Astrocyte of the spinal cord (primary cell): ENCODE measurements around the gene FAP.

Experiments
- DNase-seq: peaks from one replicate; pipeline ENCODE4 v3.0.0; 2011; ENCODE audit warnings: low read depth, low spot score
- H3K4me3 ChIP-seq: 2 replicates; pipeline ENCODE4 v1.5.1; 2011; ENCODE audit warnings: low read depth, mild to moderate bottlenecking, low read length, moderate library complexity
- in situ Hi-C: cut with HindIII; loops from 2 replicates; pipeline ENCODE4 v1.10.0; 2017; ENCODE audit warnings: low sequenced_read_pairs
- TF ChIP-seq, protein P1 (sequence below): IDR thresholded peaks from 2 replicates; pipeline ENCODE4 v1.5.1; 2012; ENCODE audit warnings: low read depth, mild to moderate bottlenecking, low read length, inconsistent platforms

The FAP gene

DNA sequence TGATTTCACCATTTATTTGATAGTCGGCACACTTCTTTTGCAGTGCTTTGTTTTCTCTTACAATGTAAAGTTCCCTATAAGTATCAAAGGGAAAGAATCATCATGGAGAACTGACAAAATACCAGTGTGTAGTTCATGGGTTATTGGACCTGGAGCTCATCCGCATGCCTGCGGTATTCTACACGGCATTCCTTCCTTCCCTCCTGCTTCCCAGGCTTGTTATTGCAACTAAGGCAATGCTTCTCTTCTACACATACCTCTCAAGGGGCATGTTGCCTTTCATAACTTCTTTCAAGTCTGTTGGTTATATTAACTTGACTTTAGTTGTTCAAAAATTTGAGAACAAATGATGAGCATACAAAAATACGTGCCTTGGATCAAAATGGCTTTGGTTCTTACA is 24.3 kb upstream of the FAP start:
- in situ Hi-C loops, result no loop called here
- peak; percentile 14 for DNase-seq
- no peak overlapping the region for H3K4me3 ChIP-seq
- TF ChIP-seq, protein P1, sequence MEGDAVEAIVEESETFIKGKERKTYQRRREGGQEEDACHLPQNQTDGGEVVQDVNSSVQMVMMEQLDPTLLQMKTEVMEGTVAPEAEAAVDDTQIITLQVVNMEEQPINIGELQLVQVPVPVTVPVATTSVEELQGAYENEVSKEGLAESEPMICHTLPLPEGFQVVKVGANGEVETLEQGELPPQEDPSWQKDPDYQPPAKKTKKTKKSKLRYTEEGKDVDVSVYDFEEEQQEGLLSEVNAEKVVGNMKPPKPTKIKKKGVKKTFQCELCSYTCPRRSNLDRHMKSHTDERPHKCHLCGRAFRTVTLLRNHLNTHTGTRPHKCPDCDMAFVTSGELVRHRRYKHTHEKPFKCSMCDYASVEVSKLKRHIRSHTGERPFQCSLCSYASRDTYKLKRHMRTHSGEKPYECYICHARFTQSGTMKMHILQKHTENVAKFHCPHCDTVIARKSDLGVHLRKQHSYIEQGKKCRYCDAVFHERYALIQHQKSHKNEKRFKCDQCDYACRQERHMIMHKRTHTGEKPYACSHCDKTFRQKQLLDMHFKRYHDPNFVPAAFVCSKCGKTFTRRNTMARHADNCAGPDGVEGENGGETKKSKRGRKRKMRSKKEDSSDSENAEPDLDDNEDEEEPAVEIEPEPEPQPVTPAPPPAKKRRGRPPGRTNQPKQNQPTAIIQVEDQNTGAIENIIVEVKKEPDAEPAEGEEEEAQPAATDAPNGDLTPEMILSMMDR, result no peak

DNA sequence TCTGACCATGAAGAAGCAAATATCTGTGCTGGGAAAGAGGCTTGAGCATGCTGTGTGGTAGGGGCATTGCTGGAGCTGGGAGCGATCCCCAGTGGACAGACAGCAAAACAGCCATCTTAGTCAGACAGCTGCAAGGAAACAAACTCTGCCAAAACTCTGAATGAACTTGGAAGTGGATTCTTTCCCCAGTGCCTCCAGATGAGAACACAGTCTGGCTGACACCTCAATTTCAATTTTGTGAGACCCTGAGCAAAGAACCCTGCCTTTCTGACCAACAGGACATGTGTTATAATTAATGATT is 23.2 kb upstream of the FAP start:
- TF ChIP-seq, protein P1, result no peak
- no peak overlapping the region for H3K4me3 ChIP-seq
- DNase-seq, result no peak
- in situ Hi-C loops, result no loop called here

DNA sequence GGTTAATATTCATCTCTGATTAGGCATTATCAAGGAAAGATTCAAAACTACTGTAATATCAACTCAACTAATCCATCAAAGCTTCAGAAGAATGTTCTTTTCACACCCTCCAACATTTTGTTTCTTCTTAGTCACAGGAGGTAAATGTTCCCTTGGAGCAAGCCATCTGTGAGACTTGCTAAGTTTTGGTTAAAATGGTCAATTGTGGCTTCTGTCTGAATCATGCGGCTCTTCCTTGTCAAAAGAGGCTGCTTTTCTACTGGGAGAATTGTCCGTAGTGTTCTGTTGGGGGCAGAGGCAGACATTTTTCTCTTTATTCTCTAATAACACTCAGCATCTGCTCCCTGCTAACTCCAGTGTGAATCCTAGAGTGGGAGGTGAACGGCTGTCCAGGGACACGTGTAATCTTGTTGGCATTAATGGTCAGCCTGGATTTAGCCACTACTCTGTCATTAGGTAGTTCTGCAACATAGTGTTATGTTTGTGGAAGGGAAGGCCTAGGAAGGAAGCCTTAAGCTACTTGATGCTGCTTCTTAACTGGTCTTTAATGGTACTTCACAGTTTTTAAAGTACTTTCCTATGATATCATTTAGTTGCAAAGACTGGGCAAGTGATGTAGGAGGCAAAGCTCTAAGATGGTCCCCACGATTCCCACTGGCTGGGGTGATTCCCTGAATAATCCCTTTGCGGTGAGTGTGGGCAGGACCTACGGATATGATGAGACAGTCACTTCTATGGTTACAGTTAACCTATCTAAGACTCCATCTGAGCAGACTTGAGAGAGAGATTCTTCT is 22.6 kb upstream of the FAP start:
- H3K4me3 ChIP-seq, result no peak overlapping the region
- in situ Hi-C loops, result no loop called here
- TF ChIP-seq, protein P1, result no peak
- DNase-seq, result peak; percentile 9

DNA sequence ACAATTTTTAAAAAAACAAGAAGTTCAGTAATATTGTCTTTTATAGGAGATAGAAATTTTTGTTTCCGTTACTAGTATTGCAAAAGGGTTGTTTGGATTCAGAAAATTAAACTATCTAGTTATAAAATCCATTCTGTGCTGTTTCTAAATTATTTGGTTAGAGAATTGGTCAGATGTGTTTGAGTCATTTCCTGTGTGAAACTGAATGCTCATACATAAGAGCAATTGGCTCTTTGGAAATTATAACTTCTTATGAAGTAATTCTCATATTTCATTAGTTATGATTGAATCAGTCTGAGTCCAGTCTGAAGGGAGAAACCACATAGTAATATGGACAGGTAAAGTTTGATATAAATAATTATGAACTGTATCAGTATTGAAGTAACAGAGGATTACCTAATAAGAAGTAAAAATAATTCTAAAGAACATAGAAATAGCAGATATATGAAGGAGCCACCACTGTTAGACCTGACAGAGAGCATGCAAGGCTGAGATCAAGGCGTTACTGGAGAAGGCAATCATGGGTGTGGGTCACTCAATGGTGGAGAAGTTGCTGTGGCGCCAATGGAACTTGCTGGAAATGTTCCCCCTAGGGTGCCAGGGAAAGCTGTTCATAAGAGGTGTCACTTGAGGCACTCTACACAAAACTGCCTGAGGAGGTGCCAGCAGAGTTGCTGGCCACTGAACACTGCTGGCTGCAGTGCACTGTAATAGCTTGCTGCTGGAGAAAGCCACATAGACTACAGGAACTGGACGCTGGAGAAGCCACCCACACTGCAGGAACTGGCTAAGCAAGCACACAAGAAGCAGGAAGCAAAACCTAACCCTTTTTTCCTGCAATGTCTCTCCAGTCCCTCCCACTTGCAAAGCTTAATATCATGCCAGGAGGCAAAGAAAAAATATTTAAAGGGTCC is 18.0 kb upstream of the FAP start:
- in situ Hi-C loops, result no loop called here
- DNase-seq, result peak; percentile 49
- TF ChIP-seq, protein P1, result no peak
- H3K4me3 ChIP-seq, result no peak overlapping the region

DNA sequence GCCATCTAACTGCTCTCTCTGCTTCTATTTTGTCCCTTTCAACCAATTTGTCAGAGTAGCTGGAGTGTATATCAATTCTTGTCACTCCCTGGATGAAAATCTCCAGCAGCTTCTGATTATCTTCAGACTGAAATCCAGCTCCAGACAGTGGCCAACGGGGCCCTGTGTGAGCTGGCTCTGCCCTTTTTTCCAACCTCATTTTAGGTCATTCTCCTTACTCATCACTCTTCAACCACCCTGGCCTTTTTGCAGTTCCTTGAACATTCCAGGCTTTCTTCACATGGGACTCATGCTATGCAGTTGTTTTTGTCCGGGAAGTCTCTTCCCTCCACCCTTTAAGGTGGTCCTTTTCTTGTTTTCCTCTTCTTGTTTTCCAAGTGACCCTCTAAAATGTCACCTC is 15.4 kb upstream of the FAP start:
- no peak overlapping the region for H3K4me3 ChIP-seq

DNA sequence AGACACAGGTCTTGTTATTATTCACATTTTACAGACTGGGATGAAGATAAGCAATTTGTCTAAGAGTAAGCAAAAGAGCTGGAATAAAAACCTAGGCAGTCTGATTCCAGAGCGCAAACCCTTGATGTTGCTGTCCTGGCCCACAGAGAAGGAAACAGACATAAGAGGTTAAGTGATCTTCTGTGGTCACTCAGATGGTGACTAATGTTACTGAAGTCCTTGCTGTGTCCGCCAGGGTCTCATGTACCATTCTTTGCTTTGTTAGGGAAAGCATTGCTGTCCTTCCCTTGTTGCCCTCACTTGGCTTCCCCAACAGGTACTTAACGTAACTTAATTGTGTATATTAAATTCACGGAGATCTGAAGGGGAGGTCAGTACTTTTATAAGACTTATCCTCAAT is 14.9 kb upstream of the FAP start:
- TF ChIP-seq, protein P1, result no peak
- H3K4me3 ChIP-seq, result no peak overlapping the region
- no peak for DNase-seq
- in situ Hi-C loops, result no loop called here

More for the DNA sequence above, 15.4 kb upstream of the FAP start:
- no peak for DNase-seq
- in situ Hi-C loops, result no loop called here
- TF ChIP-seq, protein P1, result no peak
